ENCODE data around the gene TJP1.

GRCh38 chr15:29689287-29689986 lies 132.8 kb downstream of the TJP1 start:
- TF ChIP-seq SIN3A (IDR thresholded peaks at IDR 0.05; ENCODE audit: borderline replicate concordance, insufficient read depth, low read length) (no peak), POLR2AphosphoS5 (IDR thresholded peaks at IDR 0.05; ENCODE audit: low read depth, low read length) (no peak), TAF1 (IDR thresholded peaks at IDR 0.05; ENCODE audit: borderline replicate concordance, insufficient read depth, low read length) (no peak)
- TF ChIP-seq, protein P1, sequence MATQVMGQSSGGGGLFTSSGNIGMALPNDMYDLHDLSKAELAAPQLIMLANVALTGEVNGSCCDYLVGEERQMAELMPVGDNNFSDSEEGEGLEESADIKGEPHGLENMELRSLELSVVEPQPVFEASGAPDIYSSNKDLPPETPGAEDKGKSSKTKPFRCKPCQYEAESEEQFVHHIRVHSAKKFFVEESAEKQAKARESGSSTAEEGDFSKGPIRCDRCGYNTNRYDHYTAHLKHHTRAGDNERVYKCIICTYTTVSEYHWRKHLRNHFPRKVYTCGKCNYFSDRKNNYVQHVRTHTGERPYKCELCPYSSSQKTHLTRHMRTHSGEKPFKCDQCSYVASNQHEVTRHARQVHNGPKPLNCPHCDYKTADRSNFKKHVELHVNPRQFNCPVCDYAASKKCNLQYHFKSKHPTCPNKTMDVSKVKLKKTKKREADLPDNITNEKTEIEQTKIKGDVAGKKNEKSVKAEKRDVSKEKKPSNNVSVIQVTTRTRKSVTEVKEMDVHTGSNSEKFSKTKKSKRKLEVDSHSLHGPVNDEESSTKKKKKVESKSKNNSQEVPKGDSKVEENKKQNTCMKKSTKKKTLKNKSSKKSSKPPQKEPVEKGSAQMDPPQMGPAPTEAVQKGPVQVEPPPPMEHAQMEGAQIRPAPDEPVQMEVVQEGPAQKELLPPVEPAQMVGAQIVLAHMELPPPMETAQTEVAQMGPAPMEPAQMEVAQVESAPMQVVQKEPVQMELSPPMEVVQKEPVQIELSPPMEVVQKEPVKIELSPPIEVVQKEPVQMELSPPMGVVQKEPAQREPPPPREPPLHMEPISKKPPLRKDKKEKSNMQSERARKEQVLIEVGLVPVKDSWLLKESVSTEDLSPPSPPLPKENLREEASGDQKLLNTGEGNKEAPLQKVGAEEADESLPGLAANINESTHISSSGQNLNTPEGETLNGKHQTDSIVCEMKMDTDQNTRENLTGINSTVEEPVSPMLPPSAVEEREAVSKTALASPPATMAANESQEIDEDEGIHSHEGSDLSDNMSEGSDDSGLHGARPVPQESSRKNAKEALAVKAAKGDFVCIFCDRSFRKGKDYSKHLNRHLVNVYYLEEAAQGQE (IDR thresholded peaks at IDR 0.05; ENCODE audit: insufficient read depth in 1 of 2, low read depth in 2 of 2, low read length in 2 of 2) = no peak

Measured in PFSK-1 (cell line).